ENCODE results near the gene ANO2. TPM values are rescaled to one million over a fixed set of nuclear protein-coding genes. Genes with fewer than 3 reads are reported as not detected.

The ANO2 gene
- polyA plus RNA-seq (2013, experiment 1 of 2) = 1.1 TPM
- polyA plus RNA-seq (2013, experiment 2 of 2) = 1.1 TPM

GRCh38 chr12:5945071-5946008 is at the start of gene ANO2:
Gene ANO2, minus strand, starts transcription at chr12:5945259. Its CDS starts 42 bp downstream, at chr12:5945217.
- Histone ChIP-seq H3K9me3 (ENCODE audit: control insufficient read depth, low read length) (no peaks in the 10 kb centered on the region), H3K9ac (ENCODE audit: low read length) (peak within 1 kb of the TSS; percentile 66), H2AFZ (ENCODE audit: low read depth, low read length) (no peak within 1 kb of the TSS), H2BK120ac (ENCODE audit: low read depth, low read length) (no peak within 1 kb of the TSS), H4K8ac (ENCODE audit: low read length) (no peak within 1 kb of the TSS), H2BK12ac (ENCODE audit: low read length in 2 of 2) (no peak within 1 kb of the TSS), H3K27me3 (ENCODE audit: control insufficient read depth in 1 of 2, insufficient read depth in 1 of 2, low read length in 2 of 2) (peaks cover 65 to 70% of the 10 kb centered on the region in 2 experiments), H3K4me3 (ENCODE audit: insufficient read depth in 1 of 2, low read depth in 1 of 2, low read length in 2 of 2) (peak within 1 kb of the TSS; percentile 57 to 74), H3K79me1 (replicated peaks; ENCODE audit: low read length, poor library complexity, severe bottlenecking) (no peaks in the 10 kb centered on the region), H4K91ac (ENCODE audit: low read length) (no peak within 1 kb of the TSS), H3K36me3 (ENCODE audit: control insufficient read depth in 1 of 2, insufficient read depth in 2 of 2, low read depth in 1 of 2, low read length in 2 of 2) (no peaks in the 10 kb centered on the region), H3K14ac (ENCODE audit: low read length in 2 of 2) (no peak within 1 kb of the TSS), H2AK5ac (ENCODE audit: low read length, severe bottlenecking) (no peak within 1 kb of the TSS), H3K4me2 (ENCODE audit: low read length, poor library complexity, severe bottlenecking) (peak within 1 kb of the TSS; percentile 94), H2BK15ac (ENCODE audit: low read depth, poor library complexity, severe bottlenecking) (no peak within 1 kb of the TSS), H3K4ac (ENCODE audit: low read depth in 1 of 2, low read length in 2 of 2) (no peak within 1 kb of the TSS), H3K4me1 (ENCODE audit: control insufficient read depth, insufficient read depth, low read depth, low read length) (peaks cover 6% of the 10 kb centered on the region), H3K27ac (ENCODE audit: low read length, poor library complexity, severe bottlenecking) (no peak within 1 kb of the TSS), H3K23ac (ENCODE audit: low read length in 2 of 2) (no peak within 1 kb of the TSS), H2BK5ac (ENCODE audit: low read depth, low read length, poor library complexity, severe bottlenecking) (no peak within 1 kb of the TSS), H3K18ac (ENCODE audit: low read depth in 1 of 2, low read length in 2 of 2) (no peak within 1 kb of the TSS)
- DNase-seq = peak; percentile 15
- WGBS = 3% methylated on average over 42 of the region's 66 CpGs

GRCh38 chr12:5989621-5990020 is 44.6 kb upstream of the ANO2 start:
- 49% methylated on average over 3 of the region's 3 CpGs for WGBS
- Histone ChIP-seq H3K4ac (ENCODE audit: low read depth in 1 of 2, low read length in 2 of 2) (no peak overlapping the region), H3K36me3 (ENCODE audit: control insufficient read depth in 1 of 2, insufficient read depth in 2 of 2, low read depth in 1 of 2, low read length in 2 of 2) (no peaks in the 10 kb centered on the region), H3K9me3 (ENCODE audit: control insufficient read depth, low read length) (no peaks in the 10 kb centered on the region), H3K4me1 (ENCODE audit: control insufficient read depth, insufficient read depth, low read depth, low read length) (peaks cover 6% of the 10 kb centered on the region), H3K4me3 (ENCODE audit: insufficient read depth in 1 of 2, low read depth in 1 of 2, low read length in 2 of 2) (no peak overlapping the region), H3K27me3 (ENCODE audit: control insufficient read depth in 1 of 2, insufficient read depth in 1 of 2, low read length in 2 of 2) (peaks cover under 1 to 3% of the 10 kb centered on the region in 2 experiments), H4K8ac (ENCODE audit: low read length) (no peak overlapping the region), H3K4me2 (ENCODE audit: low read length, poor library complexity, severe bottlenecking) (no peak overlapping the region), H4K91ac (ENCODE audit: low read length) (no peak overlapping the region), H3K14ac (ENCODE audit: low read length in 2 of 2) (no peak overlapping the region), H3K18ac (ENCODE audit: low read depth in 1 of 2, low read length in 2 of 2) (no peak overlapping the region), H3K79me1 (replicated peaks; ENCODE audit: low read length, poor library complexity, severe bottlenecking) (no peaks in the 10 kb centered on the region), H3K23ac (ENCODE audit: low read length in 2 of 2) (no peak overlapping the region), H2BK5ac (ENCODE audit: low read depth, low read length, poor library complexity, severe bottlenecking) (no peak overlapping the region), H2BK12ac (ENCODE audit: low read length in 2 of 2) (no peak overlapping the region), H2AFZ (ENCODE audit: low read depth, low read length) (no peak overlapping the region), H3K9ac (ENCODE audit: low read length) (no peak overlapping the region), H2AK5ac (ENCODE audit: low read length, severe bottlenecking) (no peak overlapping the region), H2BK120ac (ENCODE audit: low read depth, low read length) (no peak overlapping the region), H2BK15ac (ENCODE audit: low read depth, poor library complexity, severe bottlenecking) (no peak overlapping the region), H3K27ac (ENCODE audit: low read length, poor library complexity, severe bottlenecking) (no peak overlapping the region)
- DNase-seq = no peak

GRCh38 chr12:5988659-5989116 is 43.6 kb upstream of the ANO2 start:
- H3K9me3 ChIP-seq (ENCODE audit: control insufficient read depth, low read length) = no peaks in the 10 kb centered on the region
- peak; percentile 72 for DNase-seq
- H2BK12ac ChIP-seq (ENCODE audit: low read length in 2 of 2) = no peak overlapping the region
- H3K18ac ChIP-seq (ENCODE audit: low read depth in 1 of 2, low read length in 2 of 2) = no peak overlapping the region
- no peak overlapping the region for H3K14ac ChIP-seq (ENCODE audit: low read length in 2 of 2)
- H3K9ac ChIP-seq (ENCODE audit: low read length) = peak overlapping the region; percentile 51
- no peak overlapping the region for H3K23ac ChIP-seq (ENCODE audit: low read length in 2 of 2)
- H4K91ac ChIP-seq (ENCODE audit: low read length) = no peak overlapping the region
- H3K36me3 ChIP-seq (ENCODE audit: control insufficient read depth in 1 of 2, insufficient read depth in 2 of 2, low read depth in 1 of 2, low read length in 2 of 2) = no peaks in the 10 kb centered on the region
- under 1% methylated on average over 8 of the region's 10 CpGs for WGBS
- H4K8ac ChIP-seq (ENCODE audit: low read length) = no peak overlapping the region
- no peak overlapping the region for H3K4ac ChIP-seq (ENCODE audit: low read depth in 1 of 2, low read length in 2 of 2)
- no peak overlapping the region for H2AFZ ChIP-seq (ENCODE audit: low read depth, low read length)
- H2AK5ac ChIP-seq (ENCODE audit: low read length, severe bottlenecking) = no peak overlapping the region
- peaks cover 6% of the 10 kb centered on the region for H3K4me1 ChIP-seq (ENCODE audit: control insufficient read depth, insufficient read depth, low read depth, low read length)
- H3K4me3 ChIP-seq (ENCODE audit: insufficient read depth in 1 of 2, low read depth in 1 of 2, low read length in 2 of 2) = no peak overlapping the region
- H2BK120ac ChIP-seq (ENCODE audit: low read depth, low read length) = no peak overlapping the region
- H3K27ac ChIP-seq (ENCODE audit: low read length, poor library complexity, severe bottlenecking) = no peak overlapping the region
- no peak overlapping the region for H2BK15ac ChIP-seq (ENCODE audit: low read depth, poor library complexity, severe bottlenecking)
- H3K79me1 ChIP-seq (replicated peaks; ENCODE audit: low read length, poor library complexity, severe bottlenecking) = no peaks in the 10 kb centered on the region
- peaks cover 3 to 5% of the 10 kb centered on the region in 2 experiments for H3K27me3 ChIP-seq (ENCODE audit: control insufficient read depth in 1 of 2, insufficient read depth in 1 of 2, low read length in 2 of 2)
- H3K4me2 ChIP-seq (ENCODE audit: low read length, poor library complexity, severe bottlenecking) = no peak overlapping the region
- no peak overlapping the region for H2BK5ac ChIP-seq (ENCODE audit: low read depth, low read length, poor library complexity, severe bottlenecking)

GRCh38 chr12:5988088-5988487 is 43.0 kb upstream of the ANO2 start:
- H2BK120ac ChIP-seq (ENCODE audit: low read depth, low read length) = no peak overlapping the region
- no peak for DNase-seq
- H3K9me3 ChIP-seq (ENCODE audit: control insufficient read depth, low read length) = no peaks in the 10 kb centered on the region
- H3K14ac ChIP-seq (ENCODE audit: low read length in 2 of 2) = no peak overlapping the region
- H3K18ac ChIP-seq (ENCODE audit: low read depth in 1 of 2, low read length in 2 of 2) = no peak overlapping the region
- peak overlapping the region; percentile 51 for H3K9ac ChIP-seq (ENCODE audit: low read length)
- no peaks in the 10 kb centered on the region for H3K79me1 ChIP-seq (replicated peaks; ENCODE audit: low read length, poor library complexity, severe bottlenecking)
- no peak overlapping the region for H2BK12ac ChIP-seq (ENCODE audit: low read length in 2 of 2)
- H2AFZ ChIP-seq (ENCODE audit: low read depth, low read length) = no peak overlapping the region
- no peak overlapping the region for H2BK15ac ChIP-seq (ENCODE audit: low read depth, poor library complexity, severe bottlenecking)
- no peak overlapping the region for H3K4ac ChIP-seq (ENCODE audit: low read depth in 1 of 2, low read length in 2 of 2)
- H4K91ac ChIP-seq (ENCODE audit: low read length) = no peak overlapping the region
- H3K27me3 ChIP-seq (ENCODE audit: control insufficient read depth in 1 of 2, insufficient read depth in 1 of 2, low read length in 2 of 2) = peaks cover 3 to 7% of the 10 kb centered on the region in 2 experiments
- no peak overlapping the region for H3K23ac ChIP-seq (ENCODE audit: low read length in 2 of 2)
- no peak overlapping the region for H3K4me2 ChIP-seq (ENCODE audit: low read length, poor library complexity, severe bottlenecking)
- H4K8ac ChIP-seq (ENCODE audit: low read length) = no peak overlapping the region
- H3K36me3 ChIP-seq (ENCODE audit: control insufficient read depth in 1 of 2, insufficient read depth in 2 of 2, low read depth in 1 of 2, low read length in 2 of 2) = no peaks in the 10 kb centered on the region
- H2AK5ac ChIP-seq (ENCODE audit: low read length, severe bottlenecking) = no peak overlapping the region
- H2BK5ac ChIP-seq (ENCODE audit: low read depth, low read length, poor library complexity, severe bottlenecking) = no peak overlapping the region
- H3K4me1 ChIP-seq (ENCODE audit: control insufficient read depth, insufficient read depth, low read depth, low read length) = peaks cover 6% of the 10 kb centered on the region
- H3K4me3 ChIP-seq (ENCODE audit: insufficient read depth in 1 of 2, low read depth in 1 of 2, low read length in 2 of 2) = no peak overlapping the region
- no peak overlapping the region for H3K27ac ChIP-seq (ENCODE audit: low read length, poor library complexity, severe bottlenecking)
- 64% methylated on average over 8 of the region's 10 CpGs for WGBS

Data from mesenchymal stem cell (in vitro differentiated cells and primary cell).